SK-N-SH (cell line): ENCODE measurements around the gene SMAD2. TPM values are rescaled to one million over a fixed set of nuclear protein-coding genes. Genes with fewer than 3 reads are reported as not detected.

Source experiments
- CTCF ChIA-PET: fragments of 300-600, 350-600 bp; formaldehyde crosslinking; extraction: SDS; loops from one replicate; lab custom pipeline; 2021; lab: Yijun Ruan, JAX
- POLR2A ChIA-PET: fragments of 350-600 bp; sonication (Branson Sonifier 250); formaldehyde crosslinking; extraction: SDS; loops from one replicate; lab custom pipeline; 2020; ENCODE audit warnings: antibody characterized with exemption, inconsistent platforms; lab: Yijun Ruan, JAX
- DNase-seq: peaks from one replicate; pipeline ENCODE4 v3.0.0; 2012
- H2AFZ ChIP-seq: fragments of 200-600 bp; sonication (generic); 2 replicates; pipeline ENCODE4 v1.8.1; 2016; ENCODE audit warnings: antibody characterized with exemption, mild to moderate bottlenecking, low read depth
- H3F3A ChIP-seq: fragments of 200-600 bp; sonication (generic); replicated peaks from 2 replicates; pipeline ENCODE3; 2016; ENCODE audit warnings: antibody characterized with exemption, mild to moderate bottlenecking; ENCODE audit not compliant: insufficient read depth
- H3K27ac ChIP-seq, 2 experiments: fragments of 200-500 bp in 1 of 2; fragments of 200-600 bp in 1 of 2; sonication (Bioruptor generic) in 1 of 2; sonication (generic), shearing (Covaris generic) in 1 of 2; 2 replicates each; pipeline versions ENCODE4 v1.5.1 to v1.6.1; 2014 to 2016; ENCODE audit warnings: low read depth in 2 of 2, inconsistent platforms in 1 of 2, low read length in 1 of 2, mild to moderate bottlenecking in 1 of 2, mixed read lengths in 1 of 2
- H3K27me3 ChIP-seq: fragments of 200-600 bp; sonication (generic), shearing (Covaris generic); 2 replicates; pipeline ENCODE4 v1.6.1; 2016; ENCODE audit warnings: mixed run types; ENCODE audit not compliant: insufficient read depth
- H3K36me3 ChIP-seq, 2 experiments: fragments of 200-500 bp in 1 of 2; fragments of 200-600 bp in 1 of 2; sonication (Bioruptor generic) in 1 of 2; sonication (generic) in 1 of 2; replicated peaks in 1 of 2; 2 replicates each; pipeline versions ENCODE3 to v1.5.1; 2014 to 2016; ENCODE audit warnings: low read length in 1 of 2, mild to moderate bottlenecking in 1 of 2; ENCODE audit not compliant: insufficient read depth in 2 of 2, control insufficient read depth in 1 of 2
- H3K4me1 ChIP-seq, 2 experiments: fragments of 200-500 bp in 1 of 2; fragments of 200-600 bp in 1 of 2; sonication (Bioruptor generic) in 1 of 2; sonication (generic), shearing (Covaris generic) in 1 of 2; 2 replicates each; pipeline versions ENCODE4 v1.5.1 to v1.6.1; 2014 to 2016; ENCODE audit warnings: low read depth in 1 of 2, low read length in 1 of 2, mixed run types in 1 of 2; ENCODE audit not compliant: insufficient read depth in 2 of 2, control insufficient read depth in 1 of 2
- H3K4me2 ChIP-seq: fragments of 200-600 bp; sonication (generic), shearing (Covaris generic); 2 replicates; pipeline ENCODE4 v1.6.1; 2017; ENCODE audit warnings: mixed run types
- H3K4me3 ChIP-seq, 2 experiments: fragments of 200-500 bp in 1 of 2; fragments of 200-600 bp in 1 of 2; sonication (Bioruptor generic) in 1 of 2; sonication (generic), shearing (Covaris generic) in 1 of 2; 2 replicates each; pipeline versions ENCODE4 v1.5.1 to v1.8.1; 2014 to 2016; ENCODE audit warnings: low read depth in 2 of 2, inconsistent platforms in 1 of 2, low read length in 1 of 2, mild to moderate bottlenecking in 1 of 2, mixed read lengths in 1 of 2, moderate library complexity in 1 of 2
- H3K79me2 ChIP-seq: fragments of 200-600 bp; sonication (generic); 2 replicates; pipeline ENCODE4 v1.8.1; 2017; ENCODE audit warnings: mild to moderate bottlenecking; ENCODE audit not compliant: insufficient read depth
- H3K9ac ChIP-seq: fragments of 200-600 bp; sonication (generic); 2 replicates; pipeline ENCODE4 v1.6.1; 2017; ENCODE audit warnings: mixed run types
- H3K9me2 ChIP-seq: fragments of 200-600 bp; sonication (generic); 2 replicates; pipeline ENCODE4 v1.6.1; 2017; ENCODE audit warnings: mixed run types
- H3K9me3 ChIP-seq: fragments of 200-600 bp; sonication (generic); 2 replicates; pipeline ENCODE4 v1.6.1; 2017; ENCODE audit warnings: mixed run types, mild to moderate bottlenecking, moderate library complexity
- H4K20me1 ChIP-seq: fragments of 200-600 bp; sonication (generic); 2 replicates; pipeline ENCODE4 v1.6.1; 2017; ENCODE audit warnings: mild to moderate bottlenecking, mixed run types; ENCODE audit not compliant: insufficient read depth
- CHD2 ChIP-seq: fragments of 150-350 bp; IDR thresholded peaks from 2 replicates; pipeline ENCODE4 v1.6.1; 2018; ENCODE audit warnings: low read length; ENCODE audit not compliant: partially characterized antibody
- CTCF ChIP-seq: fragments of 200-600 bp; sonication (generic); IDR thresholded peaks from 2 replicates; pipeline ENCODE4 v1.6.1; 2017; ENCODE audit warnings: antibody characterized with exemption, mild to moderate bottlenecking, moderate library complexity
- EZH2phosphoT487 ChIP-seq: fragments of 200-600 bp; sonication (generic); IDR thresholded peaks from 2 replicates; pipeline ENCODE4 v1.6.1; 2017; ENCODE audit warnings: low read depth, mixed run types, mild to moderate bottlenecking, antibody characterized with exemption, moderate library complexity, borderline replicate concordance
- FOXM1 ChIP-seq: IDR thresholded peaks from 2 replicates; pipeline ENCODE4 v1.4.0; 2012; ENCODE audit warnings: low read depth, mild to moderate bottlenecking
- GATA2 ChIP-seq: sonication (generic); formaldehyde crosslinking; IDR thresholded peaks from 2 replicates; pipeline ENCODE4 v1.5.0; 2020; ENCODE audit warnings: mild to moderate bottlenecking, missing genetic modification reagents
- MAX ChIP-seq: IDR thresholded peaks from 2 replicates; pipeline ENCODE4 v1.4.0; 2012; ENCODE audit warnings: low read depth
- MEF2A ChIP-seq: IDR thresholded peaks from 2 replicates; pipeline ENCODE4 v1.4.0; 2012; ENCODE audit warnings: low read depth, borderline replicate concordance
- POLR2AphosphoS5 ChIP-seq: IDR thresholded peaks from 2 replicates; pipeline ENCODE4 v1.6.1; 2012; ENCODE audit warnings: low read depth, low read length
- RCOR1 ChIP-seq: fragments of 150-350 bp; IDR thresholded peaks from 2 replicates; pipeline ENCODE4 v1.6.1; 2017; ENCODE audit warnings: antibody characterized with exemption, low read length
- REST ChIP-seq: IDR thresholded peaks from 2 replicates; pipeline ENCODE4 v1.6.1; 2012; ENCODE audit warnings: mild to moderate bottlenecking, low read depth, low read length, moderate library complexity
- RFX5 ChIP-seq: IDR thresholded peaks from 2 replicates; pipeline ENCODE4 v1.6.1; 2012; ENCODE audit warnings: mild to moderate bottlenecking, improper control_type of control experiment, low read length
- SMC3 ChIP-seq: IDR thresholded peaks from 2 replicates; pipeline ENCODE4 v1.6.1; 2012; ENCODE audit warnings: low read depth, low read length, improper control_type of control experiment
- TCF12 ChIP-seq: IDR thresholded peaks from 2 replicates; pipeline ENCODE4 v1.4.0; 2012
- USF1 ChIP-seq: IDR thresholded peaks from 2 replicates; pipeline ENCODE4 v1.4.0; 2012; ENCODE audit warnings: low read depth, borderline replicate concordance
- USF2 ChIP-seq: fragments of 150-350 bp; IDR thresholded peaks from 2 replicates; pipeline ENCODE4 v1.6.1; 2017; ENCODE audit warnings: antibody characterized with exemption, low read length, low read depth, borderline replicate concordance
- YY1 ChIP-seq: IDR thresholded peaks from 2 replicates; pipeline ENCODE4 v1.4.0; 2012; ENCODE audit warnings: low read depth, mild to moderate bottlenecking
- ZBTB33 ChIP-seq: IDR thresholded peaks from 2 replicates; pipeline ENCODE4 v1.4.0; 2012; ENCODE audit warnings: low read depth, borderline replicate concordance
- WGBS: methylation state at CpG from one replicate; pipeline ENCODE4 v1.1.6; 2017; ENCODE audit warnings: low lambda C conversion rate; 5-methylcytosine and 5-hydroxymethylcytosine counted together
- polyA plus RNA-seq, 3 experiments: library from polyadenylated mRNA; depleted of rRNA; stranded (reverse); fragments of >200 nt; gene quantifications; 2 replicates each; pipeline ENCODE4 v1.2.3, GENCODE V29; 2012

Gene SMAD2
- polyA plus RNA-seq, 1 of the 3 experiments (the other 2 are of a cell fraction) = 36.3 TPM

GRCh38 chr18:47888156-47888555 lies 42.3 kb downstream of the SMAD2 start:
- Histone ChIP-seq H3K9me2 (no peaks in the 10 kb centered on the region), H2AFZ (no peak overlapping the region), H3K9me3 (no peaks in the 10 kb centered on the region), H4K20me1 (peaks cover 35% of the 10 kb centered on the region; the same call in 1 of the 2 replicates), H3K36me3 (peaks cover 24 to 46% of the 10 kb centered on the region in 2 experiments), H3K4me3 (no peak overlapping the region), H3K4me2 (no peak overlapping the region), H3K79me2 (peaks cover 66% of the 10 kb centered on the region), H3K27ac (peak overlapping the region in 1 of 2 experiments; percentile 24; a peak in 1 of 4 replicates), H3K9ac (no peak overlapping the region), H3F3A (peaks cover 4% of the 10 kb centered on the region), H3K27me3 (no peaks in the 10 kb centered on the region), H3K4me1 (peaks cover 0 to 10% of the 10 kb centered on the region in 2 experiments; a peak in 2 of 4 replicates)
- TF ChIP-seq TCF12 = 0 out of 2 replicates have a peak, but pooled peaks have one; percentile 10
- no peak for TF ChIP-seq RFX5
- CTCF ChIA-PET = interaction anchor here (0.8 to 1.7 kb wide), 2 partner anchors 11 to 15 kb away, joined by 3 to 4 read pairs; no protein-coding TSS in a partner anchor
- DNase-seq = no peak
- POLR2A ChIA-PET = interaction anchor here (0.8 kb wide), 1 partner anchor 43 kb away, joined by 3 read pairs; no protein-coding TSS in a partner anchor
- WGBS = 91% methylated on average over 3 of the region's 3 CpGs

- no peak overlapping the region for H3K4me3 ChIP-seq
- no peaks in the 10 kb centered on the region for H3K9me3 ChIP-seq
- H2AFZ ChIP-seq = no peak overlapping the region
- CTCF ChIA-PET = interaction anchor here (0.7 to 1.7 kb wide), 2 partner anchors 11 to 12 kb away, joined by 3 to 4 read pairs; no protein-coding TSS in a partner anchor
- DNase-seq = no peak
- peaks cover 4% of the 10 kb centered on the region for H3F3A ChIP-seq
- H3K4me2 ChIP-seq = no peak overlapping the region
- peaks cover 27 to 45% of the 10 kb centered on the region in 2 experiments for H3K36me3 ChIP-seq
- no peak overlapping the region for H3K27ac ChIP-seq
- H3K27me3 ChIP-seq = no peaks in the 10 kb centered on the region
- peaks cover 59% of the 10 kb centered on the region for H3K79me2 ChIP-seq
- POLR2A ChIA-PET = no interaction called here
- 95% methylated on average over 4 of the region's 4 CpGs for WGBS
- H3K9me2 ChIP-seq = no peaks in the 10 kb centered on the region
- peaks cover 29% of the 10 kb centered on the region for H4K20me1 ChIP-seq
- H3K9ac ChIP-seq = no peak overlapping the region
- peaks cover 0 to 10% of the 10 kb centered on the region in 2 experiments; a peak in 2 of 4 replicates for H3K4me1 ChIP-seq
- TF ChIP-seq GATA2 (CRISPR knock-in tag) = no peak
- TF ChIP-seq RFX5 = no peak
- TF ChIP-seq ZBTB33 = no peak
- TF ChIP-seq REST = no peak
- no peak for TF ChIP-seq MEF2A
- no peak for TF ChIP-seq FOXM1
- TF ChIP-seq YY1 = no peak
- TF ChIP-seq CTCF = no peak
- TF ChIP-seq CHD2 = no peak
- TF ChIP-seq POLR2AphosphoS5 = no peak
- TF ChIP-seq SMC3 = no peak
- TF ChIP-seq MAX = no peak
- TF ChIP-seq USF2 = no peak
- no peak for TF ChIP-seq EZH2phosphoT487
- no peak for TF ChIP-seq RCOR1
- TF ChIP-seq USF1 = no peak
Measured at GRCh38 chr18:47887227-47887626, 43.2 kb downstream of the SMAD2 start.
